A673 (cell line): ENCODE measurements around the gene MON2.

Experiments used
- EZH2 ChIP-seq: fragments of 200-600 bp; sonication (generic); IDR thresholded peaks from 2 replicates; pipeline ENCODE4 v1.6.1; 2017; ENCODE audit warnings: borderline replicate concordance, low read depth, mild to moderate bottlenecking, mixed read lengths, antibody characterized with exemption, low read length; ENCODE audit not compliant: poor library complexity, severe bottlenecking
- TF ChIP-seq, protein P1 (sequence below): fragments of 300-800, 200-600 bp; sonication (generic); conservative IDR thresholded peaks from 2 replicates; pipeline ENCODE4 v1.5.1; 2017; ENCODE audit warnings: low read depth, mild to moderate bottlenecking, antibody characterized with exemption, low read length, moderate library complexity, mixed read lengths

DNA sequence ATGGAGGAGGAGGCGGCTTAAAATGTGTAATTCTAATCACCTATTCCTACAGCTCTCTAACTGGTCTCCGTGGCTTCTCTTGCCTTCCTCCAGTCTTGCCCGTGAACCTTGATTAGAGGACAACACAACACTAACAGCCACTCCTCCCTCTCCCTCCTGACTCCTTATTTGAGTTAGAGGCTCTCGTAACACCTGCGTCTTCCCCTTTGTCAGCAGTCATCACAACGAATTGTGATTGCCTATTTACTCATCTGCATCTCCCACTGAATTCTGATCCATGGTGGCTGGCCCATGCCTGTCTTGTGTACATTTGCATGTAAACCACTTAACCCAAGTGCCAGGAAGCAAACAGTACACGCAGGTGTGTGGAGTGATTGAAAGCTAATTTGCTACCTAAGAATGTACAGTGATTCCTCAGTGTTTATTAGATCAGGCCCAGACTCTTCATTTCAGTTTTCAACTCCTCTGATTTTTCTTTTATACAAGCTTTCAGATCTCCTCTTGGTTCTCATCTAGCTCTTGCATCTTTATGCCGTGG lies 154.5 kb downstream of the MON2 start:
- TF ChIP-seq, protein P1, sequence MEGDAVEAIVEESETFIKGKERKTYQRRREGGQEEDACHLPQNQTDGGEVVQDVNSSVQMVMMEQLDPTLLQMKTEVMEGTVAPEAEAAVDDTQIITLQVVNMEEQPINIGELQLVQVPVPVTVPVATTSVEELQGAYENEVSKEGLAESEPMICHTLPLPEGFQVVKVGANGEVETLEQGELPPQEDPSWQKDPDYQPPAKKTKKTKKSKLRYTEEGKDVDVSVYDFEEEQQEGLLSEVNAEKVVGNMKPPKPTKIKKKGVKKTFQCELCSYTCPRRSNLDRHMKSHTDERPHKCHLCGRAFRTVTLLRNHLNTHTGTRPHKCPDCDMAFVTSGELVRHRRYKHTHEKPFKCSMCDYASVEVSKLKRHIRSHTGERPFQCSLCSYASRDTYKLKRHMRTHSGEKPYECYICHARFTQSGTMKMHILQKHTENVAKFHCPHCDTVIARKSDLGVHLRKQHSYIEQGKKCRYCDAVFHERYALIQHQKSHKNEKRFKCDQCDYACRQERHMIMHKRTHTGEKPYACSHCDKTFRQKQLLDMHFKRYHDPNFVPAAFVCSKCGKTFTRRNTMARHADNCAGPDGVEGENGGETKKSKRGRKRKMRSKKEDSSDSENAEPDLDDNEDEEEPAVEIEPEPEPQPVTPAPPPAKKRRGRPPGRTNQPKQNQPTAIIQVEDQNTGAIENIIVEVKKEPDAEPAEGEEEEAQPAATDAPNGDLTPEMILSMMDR, result no peak
- TF ChIP-seq EZH2, result no peak
